ENCODE results near the gene SH3GL3. TPM values are rescaled to one million over a fixed set of nuclear protein-coding genes. Genes with fewer than 3 reads are reported as not detected.

SH3GL3 gene
- total and polyA plus RNA-seq, 2 of the 13 experiments (the other 11 are each of a cell fraction or from before 2014, with no cell fraction given): not detected

DNA sequence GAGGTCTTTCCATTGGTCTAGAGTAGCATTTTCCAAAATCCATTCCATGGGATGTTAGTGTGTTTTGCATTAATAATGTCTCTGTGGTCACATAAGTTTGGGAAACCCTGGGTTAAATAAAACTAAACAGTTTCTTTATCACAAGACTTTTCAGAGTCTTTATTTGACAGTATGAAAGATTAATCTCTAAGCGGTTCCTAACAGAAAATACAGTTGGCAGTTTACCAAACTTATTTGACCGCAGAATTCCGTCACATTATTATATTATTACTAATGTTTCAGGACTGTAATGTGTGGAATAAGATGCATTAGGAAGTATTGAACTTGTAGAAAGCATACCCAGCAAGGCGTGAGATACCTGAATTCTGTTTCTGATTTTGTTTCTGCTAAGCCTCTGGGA is 135.2 kb downstream of the SH3GL3 start:
- no peaks in the 10 kb centered on the region for H3K36me3 ChIP-seq (replicated peaks in 1 of 2; ENCODE audit: control insufficient read depth in 1 of 2, insufficient read depth in 2 of 2, low read length in 2 of 2)
- POLR2A ChIA-PET: no interaction called here
- H4K20me1 ChIP-seq (ENCODE audit: insufficient read depth, low read length): no peaks in the 10 kb centered on the region
- no peak overlapping the region for H3K4me2 ChIP-seq (ENCODE audit: low read depth, low read length)
- TF ChIP-seq, protein P1, sequence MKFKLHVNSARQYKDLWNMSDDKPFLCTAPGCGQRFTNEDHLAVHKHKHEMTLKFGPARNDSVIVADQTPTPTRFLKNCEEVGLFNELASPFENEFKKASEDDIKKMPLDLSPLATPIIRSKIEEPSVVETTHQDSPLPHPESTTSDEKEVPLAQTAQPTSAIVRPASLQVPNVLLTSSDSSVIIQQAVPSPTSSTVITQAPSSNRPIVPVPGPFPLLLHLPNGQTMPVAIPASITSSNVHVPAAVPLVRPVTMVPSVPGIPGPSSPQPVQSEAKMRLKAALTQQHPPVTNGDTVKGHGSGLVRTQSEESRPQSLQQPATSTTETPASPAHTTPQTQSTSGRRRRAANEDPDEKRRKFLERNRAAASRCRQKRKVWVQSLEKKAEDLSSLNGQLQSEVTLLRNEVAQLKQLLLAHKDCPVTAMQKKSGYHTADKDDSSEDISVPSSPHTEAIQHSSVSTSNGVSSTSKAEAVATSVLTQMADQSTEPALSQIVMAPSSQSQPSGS (CRISPR knock-in tag; IDR thresholded peaks at IDR 0.05): no peak
- TF ChIP-seq, protein P2, sequence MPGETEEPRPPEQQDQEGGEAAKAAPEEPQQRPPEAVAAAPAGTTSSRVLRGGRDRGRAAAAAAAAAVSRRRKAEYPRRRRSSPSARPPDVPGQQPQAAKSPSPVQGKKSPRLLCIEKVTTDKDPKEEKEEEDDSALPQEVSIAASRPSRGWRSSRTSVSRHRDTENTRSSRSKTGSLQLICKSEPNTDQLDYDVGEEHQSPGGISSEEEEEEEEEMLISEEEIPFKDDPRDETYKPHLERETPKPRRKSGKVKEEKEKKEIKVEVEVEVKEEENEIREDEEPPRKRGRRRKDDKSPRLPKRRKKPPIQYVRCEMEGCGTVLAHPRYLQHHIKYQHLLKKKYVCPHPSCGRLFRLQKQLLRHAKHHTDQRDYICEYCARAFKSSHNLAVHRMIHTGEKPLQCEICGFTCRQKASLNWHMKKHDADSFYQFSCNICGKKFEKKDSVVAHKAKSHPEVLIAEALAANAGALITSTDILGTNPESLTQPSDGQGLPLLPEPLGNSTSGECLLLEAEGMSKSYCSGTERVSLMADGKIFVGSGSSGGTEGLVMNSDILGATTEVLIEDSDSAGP (CRISPR knock-in tag; IDR thresholded peaks at IDR 0.05; ENCODE audit: borderline replicate concordance): no peak
- TF ChIP-seq ZNF660 (CRISPR knock-in tag; IDR thresholded peaks at IDR 0.05; ENCODE audit: borderline replicate concordance, low read depth): no peak
- TF ChIP-seq ARHGAP35 (CRISPR knock-in tag; IDR thresholded peaks at IDR 0.05; ENCODE audit: borderline replicate concordance): no peak
- no peak for TF ChIP-seq SRSF1 (optimal IDR thresholded peaks at IDR 0.05; ENCODE audit: low read depth, low read length)
- no peak for TF ChIP-seq ZNF781 (CRISPR knock-in tag; IDR thresholded peaks at IDR 0.05; ENCODE audit: borderline replicate concordance, not compliant biosample characterization)
- TF ChIP-seq MXD4 (CRISPR knock-in tag; IDR thresholded peaks at IDR 0.05): no peak
- TF ChIP-seq ZNF335 (CRISPR knock-in tag; IDR thresholded peaks at IDR 0.05): no peak
- TF ChIP-seq SOX6 (IDR thresholded peaks at IDR 0.05): no peak
- no peak for TF ChIP-seq SOX6 (CRISPR knock-in tag; IDR thresholded peaks at IDR 0.05)
- TF ChIP-seq, protein P3, sequence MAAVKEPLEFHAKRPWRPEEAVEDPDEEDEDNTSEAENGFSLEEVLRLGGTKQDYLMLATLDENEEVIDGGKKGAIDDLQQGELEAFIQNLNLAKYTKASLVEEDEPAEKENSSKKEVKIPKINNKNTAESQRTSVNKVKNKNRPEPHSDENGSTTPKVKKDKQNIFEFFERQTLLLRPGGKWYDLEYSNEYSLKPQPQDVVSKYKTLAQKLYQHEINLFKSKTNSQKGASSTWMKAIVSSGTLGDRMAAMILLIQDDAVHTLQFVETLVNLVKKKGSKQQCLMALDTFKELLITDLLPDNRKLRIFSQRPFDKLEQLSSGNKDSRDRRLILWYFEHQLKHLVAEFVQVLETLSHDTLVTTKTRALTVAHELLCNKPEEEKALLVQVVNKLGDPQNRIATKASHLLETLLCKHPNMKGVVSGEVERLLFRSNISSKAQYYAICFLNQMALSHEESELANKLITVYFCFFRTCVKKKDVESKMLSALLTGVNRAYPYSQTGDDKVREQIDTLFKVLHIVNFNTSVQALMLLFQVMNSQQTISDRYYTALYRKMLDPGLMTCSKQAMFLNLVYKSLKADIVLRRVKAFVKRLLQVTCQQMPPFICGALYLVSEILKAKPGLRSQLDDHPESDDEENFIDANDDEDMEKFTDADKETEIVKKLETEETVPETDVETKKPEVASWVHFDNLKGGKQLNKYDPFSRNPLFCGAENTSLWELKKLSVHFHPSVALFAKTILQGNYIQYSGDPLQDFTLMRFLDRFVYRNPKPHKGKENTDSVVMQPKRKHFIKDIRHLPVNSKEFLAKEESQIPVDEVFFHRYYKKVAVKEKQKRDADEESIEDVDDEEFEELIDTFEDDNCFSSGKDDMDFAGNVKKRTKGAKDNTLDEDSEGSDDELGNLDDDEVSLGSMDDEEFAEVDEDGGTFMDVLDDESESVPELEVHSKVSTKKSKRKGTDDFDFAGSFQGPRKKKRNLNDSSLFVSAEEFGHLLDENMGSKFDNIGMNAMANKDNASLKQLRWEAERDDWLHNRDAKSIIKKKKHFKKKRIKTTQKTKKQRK (IDR thresholded peaks at IDR 0.05; ENCODE audit: low read length): no peak
- no peak for TF ChIP-seq ERF (CRISPR knock-in tag; IDR thresholded peaks at IDR 0.05)
- TF ChIP-seq, protein P4, sequence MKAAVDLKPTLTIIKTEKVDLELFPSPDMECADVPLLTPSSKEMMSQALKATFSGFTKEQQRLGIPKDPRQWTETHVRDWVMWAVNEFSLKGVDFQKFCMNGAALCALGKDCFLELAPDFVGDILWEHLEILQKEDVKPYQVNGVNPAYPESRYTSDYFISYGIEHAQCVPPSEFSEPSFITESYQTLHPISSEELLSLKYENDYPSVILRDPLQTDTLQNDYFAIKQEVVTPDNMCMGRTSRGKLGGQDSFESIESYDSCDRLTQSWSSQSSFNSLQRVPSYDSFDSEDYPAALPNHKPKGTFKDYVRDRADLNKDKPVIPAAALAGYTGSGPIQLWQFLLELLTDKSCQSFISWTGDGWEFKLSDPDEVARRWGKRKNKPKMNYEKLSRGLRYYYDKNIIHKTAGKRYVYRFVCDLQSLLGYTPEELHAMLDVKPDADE (CRISPR knock-in tag; IDR thresholded peaks at IDR 0.05): no peak
- H3K4me3 ChIP-seq (replicated peaks in 1 of 3; ENCODE audit: insufficient read depth in 1 of 3, low read depth in 2 of 3, low read length in 3 of 3): no peak overlapping the region
- intact Hi-C loops (cut with micrococcal nuclease; ENCODE audit: unreplicated experiment): no loop called here
- FAIRE-seq (no peak), ATAC-seq (no peak), DNase-seq (ENCODE audit: low spot score) (no peak)
- H2AFZ ChIP-seq (ENCODE audit: low read length): no peak overlapping the region
- H3K9ac ChIP-seq (ENCODE audit: insufficient read depth, low read depth, low read length): no peak overlapping the region
- H3K9me3 ChIP-seq (ENCODE audit: low read length): no peaks in the 10 kb centered on the region
- in situ Hi-C loops (cut with HindIII; ENCODE audit: extremely low pct_ligation_motif_present, low pct_unique_long_range_greater_than_20kb): no loop called here
- no TSS peak for BruUV-seq (replicated peaks)
- CTCF ChIA-PET (ENCODE audit: low intra/inter-chr PET ratio, low total read pairs): no interaction called here
- no peaks in the 10 kb centered on the region for H3K4me1 ChIP-seq (ENCODE audit: insufficient read depth, low read length)
- no peak overlapping the region for H3K27ac ChIP-seq (ENCODE audit: extremely low read length, insufficient read depth, low read length)
- 10% methylated on average over 4 of the region's 4 CpGs for WGBS (ENCODE audit: low lambda C conversion rate)
- H3K27me3 ChIP-seq (ENCODE audit: control insufficient read depth in 1 of 2, insufficient read depth in 2 of 2, low read length in 2 of 2): no peaks in the 10 kb centered on the region
- H3K79me2 ChIP-seq (ENCODE audit: insufficient read depth, low read length): no peaks in the 10 kb centered on the region

Data from HepG2 (cell line).